GM18907 (cell line): Measurements from ENCODE around the gene PRKACB.

ENCODE experiments used
- ATAC-seq: cut with Tn5 transposase; IDR thresholded peaks from one replicate; pipeline ENCODE4 v1.9.1; 2021; ENCODE audit warnings: mild to moderate bottlenecking, moderate library complexity; ENCODE audit not compliant: unreplicated experiment

The PRKACB gene

GRCh38 chr1:84155517-84155916, 11.4 kb downstream of the PRKACB start:
- no peak for ATAC-seq

GRCh38 chr1:84156210-84156621, 12.1 kb downstream of the PRKACB start:
- ATAC-seq = peak; percentile 54

GRCh38 chr1:84159533-84160240, 15.6 kb downstream of the PRKACB start:
- ATAC-seq = no peak

GRCh38 chr1:84162295-84162694, 18.2 kb downstream of the PRKACB start:
- ATAC-seq = no peak

- ATAC-seq = no peak
These were observed 19.3 kb downstream of the PRKACB start for GRCh38 chr1:84163123-84163931.

GRCh38 chr1:84164161-84164560, 20.1 kb downstream of the PRKACB start:
- no peak for ATAC-seq

GRCh38 chr1:84164567-84165021, 20.5 kb downstream of the PRKACB start:
- ATAC-seq = no peak

GRCh38 chr1:84165601-84166000, 21.5 kb downstream of the PRKACB start:
- no peak for ATAC-seq

GRCh38 chr1:84166797-84167196, 22.7 kb downstream of the PRKACB start:
- ATAC-seq = peak; percentile 98

GRCh38 chr1:84168783-84169182, 24.7 kb downstream of the PRKACB start:
- no peak for ATAC-seq

- ATAC-seq = no peak
These were observed 26.1 kb downstream of the PRKACB start for GRCh38 chr1:84170171-84170570.

- ATAC-seq = no peak
These were observed 27.4 kb downstream of the PRKACB start for GRCh38 chr1:84171481-84171880.

GRCh38 chr1:84174051-84174556, 30.0 kb downstream of the PRKACB start:
- no peak for ATAC-seq

- no peak for ATAC-seq
These were observed 37.4 kb downstream of the PRKACB start for GRCh38 chr1:84181350-84182005.

- no peak for ATAC-seq
These were observed 46.4 kb downstream of the PRKACB start for GRCh38 chr1:84190455-84190854.

- no peak for ATAC-seq
These were observed 48.6 kb downstream of the PRKACB start for GRCh38 chr1:84192681-84193080.

- no peak for ATAC-seq
These were observed 54.8 kb downstream of the PRKACB start for GRCh38 chr1:84198832-84199231.

GRCh38 chr1:84199257-84199656, 55.2 kb downstream of the PRKACB start:
- ATAC-seq = no peak

- ATAC-seq = no peak
These were observed 58.1 kb downstream of the PRKACB start for GRCh38 chr1:84202126-84202525.

- no peak for ATAC-seq
These were observed 62.3 kb downstream of the PRKACB start for GRCh38 chr1:84206375-84206774.

- no peak for ATAC-seq
These were observed 64.9 kb downstream of the PRKACB start for GRCh38 chr1:84208935-84209334.
